HG02870 (cell line): Measurements from ENCODE around the gene MARS1.

ENCODE experiments used
- ATAC-seq: cut with Tn5 transposase; IDR thresholded peaks from one replicate; pipeline ENCODE4 v1.9.1; 2021; ENCODE audit warnings: mild to moderate bottlenecking, moderate library complexity; ENCODE audit not compliant: unreplicated experiment

Gene MARS1

DNA sequence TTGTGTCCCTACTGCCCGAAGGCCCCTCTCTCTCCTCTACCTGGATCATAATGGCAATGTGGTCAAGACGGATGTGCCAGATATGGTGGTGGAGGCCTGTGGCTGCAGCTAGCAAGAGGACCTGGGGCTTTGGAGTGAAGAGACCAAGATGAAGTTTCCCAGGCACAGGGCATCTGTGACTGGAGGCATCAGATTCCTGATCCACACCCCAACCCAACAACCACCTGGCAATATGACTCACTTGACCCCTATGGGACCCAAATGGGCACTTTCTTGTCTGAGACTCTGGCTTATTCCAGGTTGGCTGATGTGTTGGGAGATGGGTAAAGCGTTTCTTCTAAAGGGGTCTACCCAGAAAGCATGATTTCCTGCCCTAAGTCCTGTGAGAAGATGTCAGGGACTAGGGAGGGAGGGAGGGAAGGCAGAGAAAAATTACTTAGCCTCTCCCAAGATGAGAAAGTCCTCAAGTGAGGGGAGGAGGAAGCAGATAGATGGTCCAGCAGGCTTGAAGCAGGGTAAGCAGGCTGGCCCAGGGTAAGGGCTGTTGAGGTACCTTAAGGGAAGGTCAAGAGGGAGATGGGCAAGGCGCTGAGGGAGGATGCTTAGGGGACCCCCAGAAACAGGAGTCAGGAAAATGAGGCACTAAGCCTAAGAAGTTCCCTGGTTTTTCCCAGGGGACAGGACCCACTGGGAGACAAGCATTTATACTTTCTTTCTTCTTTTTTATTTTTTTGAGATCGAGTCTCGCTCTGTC, 31.0 kb upstream of the MARS1 start:
- ATAC-seq: no peak

GRCh38 chr12:57458665-57459054, 29.2 kb upstream of the MARS1 start:
- ATAC-seq: no peak

DNA sequence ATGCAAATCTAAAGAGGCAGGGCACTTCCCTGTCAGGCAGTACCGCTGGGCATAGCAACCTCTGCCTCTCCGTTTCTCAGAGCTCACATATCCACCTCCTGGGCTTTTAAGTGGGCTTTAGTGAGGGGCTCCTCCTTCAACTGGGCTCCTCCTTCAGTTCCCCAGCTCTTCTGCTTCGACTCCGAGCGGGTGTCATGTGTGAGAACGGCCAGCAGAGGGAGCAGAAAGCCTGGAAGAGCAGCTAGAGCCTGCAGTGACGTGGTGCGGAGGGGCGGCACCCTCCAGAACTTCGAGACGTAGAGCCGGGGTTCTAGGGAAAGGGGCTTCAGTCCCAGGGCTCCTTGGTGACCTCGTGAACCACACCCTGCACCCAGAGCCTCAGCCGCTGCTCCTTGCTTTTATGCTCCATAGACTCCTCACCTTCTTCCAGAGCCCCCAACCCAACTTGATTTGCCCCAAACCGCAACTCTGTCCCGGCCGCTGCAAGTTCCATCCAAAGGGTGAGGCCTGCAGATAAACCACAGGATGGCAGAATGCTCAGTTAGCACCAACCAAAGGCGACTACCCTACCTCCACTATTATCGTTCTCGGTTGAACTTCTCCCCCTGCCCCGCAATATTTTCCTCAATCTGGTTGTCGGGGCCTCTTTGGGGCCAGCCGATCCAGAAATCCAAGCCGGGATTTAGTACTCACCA, 28.7 kb upstream of the MARS1 start:
- peak; percentile 49 for ATAC-seq

DNA sequence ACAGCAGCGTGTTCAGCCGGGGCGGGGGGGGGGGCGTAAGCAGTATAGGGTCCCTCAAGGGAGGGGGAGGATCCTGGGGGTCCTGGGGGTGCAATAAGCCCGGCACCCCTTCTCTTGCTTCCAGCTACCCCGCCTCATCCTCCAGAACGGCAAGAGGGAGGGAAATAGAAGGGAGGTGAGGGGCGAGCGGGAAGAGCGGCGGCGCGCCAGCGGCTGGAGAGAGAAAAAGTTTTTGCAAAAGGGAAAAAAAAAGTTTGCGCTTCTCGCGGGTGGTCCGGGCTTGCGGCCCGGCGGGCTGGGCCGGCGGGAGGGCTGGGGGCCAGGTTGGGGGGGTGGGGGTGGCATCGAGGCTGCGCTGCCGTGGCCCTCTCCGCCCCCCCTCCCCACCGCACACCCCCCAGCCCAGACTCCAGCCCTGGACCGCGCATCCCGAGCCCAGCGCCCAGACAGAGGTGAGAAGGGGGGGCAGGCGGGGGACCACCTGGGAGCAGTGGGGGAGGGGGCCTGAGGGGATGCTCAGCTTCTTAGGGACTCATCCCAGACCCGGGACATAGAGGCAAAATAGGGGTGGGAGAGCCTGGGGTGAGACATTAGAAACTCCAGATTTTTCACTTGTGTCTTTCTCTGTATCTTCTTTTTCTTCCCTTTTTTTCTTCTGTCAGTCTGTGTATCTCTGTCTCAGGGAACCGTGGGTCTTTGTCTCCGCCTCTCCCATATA, 28.0 kb upstream of the MARS1 start, which contains the start of gene GLI1:
GLI1 (plus strand) TSS at position 36 of the 718 bp plus-strand sequence. CDS start 3,907 bp downstream, outside the sequence.
- no peak for ATAC-seq

- no peak for ATAC-seq
These were observed 27.4 kb upstream of the MARS1 start for GRCh38 chr12:57460468-57460784.

- ATAC-seq: no peak
These were observed 27.0 kb upstream of the MARS1 start for GRCh38 chr12:57460841-57461275.

DNA sequence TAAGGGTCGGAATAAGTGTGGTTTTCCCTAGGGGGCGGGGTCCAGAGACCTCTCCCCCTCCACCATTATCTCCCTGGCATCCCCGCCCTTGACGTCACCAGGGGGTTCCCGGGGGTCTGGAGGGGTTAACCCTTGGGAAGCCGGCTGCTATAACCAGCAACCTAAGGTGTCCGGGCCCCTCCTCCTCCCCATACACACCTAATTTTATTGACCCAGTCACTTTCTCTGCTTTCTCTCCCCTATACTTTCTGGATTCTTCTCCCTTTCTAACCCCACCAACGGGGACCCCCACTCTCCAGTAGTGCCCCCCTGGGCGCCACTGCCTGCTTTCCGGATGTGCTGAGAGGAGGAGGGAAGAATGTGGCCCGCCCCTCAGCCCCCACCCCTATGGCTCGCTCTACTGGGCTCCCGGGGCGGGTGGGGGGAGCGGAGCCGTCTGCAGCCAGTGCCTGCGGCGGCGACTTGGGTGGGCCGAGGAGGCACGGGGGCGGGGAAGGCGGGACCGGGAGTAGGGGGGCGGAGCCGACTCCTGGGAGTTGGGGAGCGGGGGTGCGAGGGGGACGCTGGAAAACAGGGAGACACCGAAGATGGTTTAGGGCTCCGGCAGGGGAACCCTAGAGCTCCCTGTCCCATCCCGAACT, 26.5 kb upstream of the MARS1 start:
- no peak for ATAC-seq

DNA sequence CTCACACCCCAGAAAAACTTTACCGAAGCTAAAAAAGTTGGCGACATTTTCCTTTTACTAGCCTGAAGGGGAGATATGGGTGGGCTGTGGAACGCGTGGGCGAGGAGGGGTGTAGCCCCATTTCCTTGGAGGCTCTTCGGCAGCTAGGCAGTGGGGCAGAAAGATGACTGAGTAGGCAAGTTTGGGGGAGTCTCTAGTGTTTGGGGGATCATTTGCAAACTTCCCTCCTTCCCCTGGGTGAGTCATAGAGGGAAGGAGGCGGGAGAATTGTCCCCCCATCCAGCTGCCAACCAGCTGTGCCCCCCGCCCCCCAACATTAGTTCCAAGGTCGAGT, 26.0 kb upstream of the MARS1 start:
- no peak for ATAC-seq

DNA sequence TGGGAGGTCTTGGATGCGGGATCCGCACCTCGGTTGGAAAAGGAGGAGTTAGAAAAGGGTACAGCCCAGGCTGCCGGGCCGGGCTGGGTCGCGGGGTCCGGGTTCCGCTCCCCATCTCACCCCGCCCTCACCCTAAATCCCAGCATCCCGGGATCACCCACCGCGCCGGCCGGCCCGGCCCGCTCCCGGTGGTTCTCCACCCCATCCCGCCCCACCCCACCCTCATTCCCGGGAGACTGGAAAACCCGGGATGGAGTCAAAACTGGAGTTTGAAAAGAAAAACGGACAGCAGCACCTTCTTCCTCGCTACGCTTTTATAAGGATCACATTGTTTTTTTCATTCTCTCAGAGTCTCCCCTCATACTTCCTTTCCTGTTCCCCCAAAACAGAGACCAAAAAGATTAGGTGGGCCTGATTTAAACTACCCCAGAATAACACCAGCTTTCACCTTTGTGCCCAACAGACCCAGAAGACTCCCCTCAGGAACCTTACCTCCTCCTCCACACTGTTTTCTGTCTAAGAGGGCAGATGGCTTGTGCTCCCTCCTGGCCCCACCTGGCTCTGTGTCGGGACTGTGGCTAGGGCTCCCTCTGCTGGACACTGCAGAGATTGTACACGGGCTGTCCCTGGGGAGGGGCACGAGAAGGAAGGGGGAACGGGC, 25.5 kb upstream of the MARS1 start:
- peak; percentile 67 for ATAC-seq

- no peak for ATAC-seq
These were observed 25.0 kb upstream of the MARS1 start for GRCh38 chr12:57462912-57463253.

- no peak for ATAC-seq
These were observed 23.3 kb upstream of the MARS1 start for GRCh38 chr12:57464569-57464968.

GRCh38 chr12:57465030-57465746, 22.7 kb upstream of the MARS1 start:
- no peak for ATAC-seq

DNA sequence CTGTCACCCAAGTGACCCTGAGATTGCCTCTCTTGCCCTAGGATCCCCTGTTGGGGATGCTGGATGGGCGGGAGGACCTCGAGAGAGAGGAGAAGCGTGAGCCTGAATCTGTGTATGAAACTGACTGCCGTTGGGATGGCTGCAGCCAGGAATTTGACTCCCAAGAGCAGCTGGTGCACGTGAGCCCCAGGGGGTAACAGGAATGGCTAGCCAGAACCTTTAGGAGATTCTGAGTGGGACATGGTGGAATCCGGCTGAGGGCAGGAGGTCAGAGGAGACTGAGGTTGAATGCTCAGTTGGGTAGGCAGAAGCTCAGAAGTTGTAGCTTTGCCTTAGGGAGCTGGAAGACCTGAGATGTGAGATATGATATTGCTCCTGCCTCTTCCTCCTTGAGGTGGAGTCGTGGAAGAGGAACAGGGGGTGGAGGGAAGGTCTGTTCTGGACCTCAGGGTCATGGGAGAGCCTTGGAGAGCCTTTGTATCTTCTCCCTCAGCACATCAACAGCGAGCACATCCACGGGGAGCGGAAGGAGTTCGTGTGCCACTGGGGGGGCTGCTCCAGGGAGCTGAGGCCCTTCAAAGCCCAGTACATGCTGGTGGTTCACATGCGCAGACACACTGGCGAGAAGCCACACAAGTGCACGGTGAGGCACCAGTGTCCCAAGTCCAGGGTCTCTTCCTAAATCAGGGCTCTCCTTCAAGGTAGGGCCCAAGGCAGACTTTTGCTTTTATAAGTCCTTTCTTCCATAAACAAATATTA, 21.9 kb upstream of the MARS1 start:
- ATAC-seq: no peak

DNA sequence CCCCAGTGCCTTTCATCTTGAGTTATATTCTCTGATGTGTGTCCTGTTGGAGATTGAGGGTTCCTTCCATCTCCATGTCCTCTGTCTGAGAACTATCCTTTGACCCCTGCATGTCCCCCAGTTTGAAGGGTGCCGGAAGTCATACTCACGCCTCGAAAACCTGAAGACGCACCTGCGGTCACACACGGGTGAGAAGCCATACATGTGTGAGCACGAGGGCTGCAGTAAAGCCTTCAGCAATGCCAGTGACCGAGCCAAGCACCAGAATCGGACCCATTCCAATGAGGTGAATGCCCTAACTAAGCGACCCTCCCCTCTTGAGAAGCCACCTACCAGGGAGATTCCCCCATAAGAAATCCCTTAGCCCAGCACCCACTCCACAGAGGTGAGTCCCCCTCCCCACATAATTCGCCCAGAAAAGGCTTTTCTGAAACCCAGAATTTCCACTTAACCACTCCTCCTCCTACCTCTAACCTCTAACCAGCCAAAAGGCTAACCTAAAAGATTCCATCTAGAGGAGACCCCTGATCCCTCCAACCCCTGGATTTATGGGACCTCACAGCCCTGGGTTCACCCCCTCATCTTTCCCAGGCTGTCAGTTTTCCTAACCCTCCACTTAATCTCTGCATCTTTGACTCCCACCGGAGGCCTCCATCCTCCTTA, 20.5 kb upstream of the MARS1 start:
- no peak for ATAC-seq

- ATAC-seq: no peak
These were observed 20.0 kb upstream of the MARS1 start for GRCh38 chr12:57467915-57468314.

DNA sequence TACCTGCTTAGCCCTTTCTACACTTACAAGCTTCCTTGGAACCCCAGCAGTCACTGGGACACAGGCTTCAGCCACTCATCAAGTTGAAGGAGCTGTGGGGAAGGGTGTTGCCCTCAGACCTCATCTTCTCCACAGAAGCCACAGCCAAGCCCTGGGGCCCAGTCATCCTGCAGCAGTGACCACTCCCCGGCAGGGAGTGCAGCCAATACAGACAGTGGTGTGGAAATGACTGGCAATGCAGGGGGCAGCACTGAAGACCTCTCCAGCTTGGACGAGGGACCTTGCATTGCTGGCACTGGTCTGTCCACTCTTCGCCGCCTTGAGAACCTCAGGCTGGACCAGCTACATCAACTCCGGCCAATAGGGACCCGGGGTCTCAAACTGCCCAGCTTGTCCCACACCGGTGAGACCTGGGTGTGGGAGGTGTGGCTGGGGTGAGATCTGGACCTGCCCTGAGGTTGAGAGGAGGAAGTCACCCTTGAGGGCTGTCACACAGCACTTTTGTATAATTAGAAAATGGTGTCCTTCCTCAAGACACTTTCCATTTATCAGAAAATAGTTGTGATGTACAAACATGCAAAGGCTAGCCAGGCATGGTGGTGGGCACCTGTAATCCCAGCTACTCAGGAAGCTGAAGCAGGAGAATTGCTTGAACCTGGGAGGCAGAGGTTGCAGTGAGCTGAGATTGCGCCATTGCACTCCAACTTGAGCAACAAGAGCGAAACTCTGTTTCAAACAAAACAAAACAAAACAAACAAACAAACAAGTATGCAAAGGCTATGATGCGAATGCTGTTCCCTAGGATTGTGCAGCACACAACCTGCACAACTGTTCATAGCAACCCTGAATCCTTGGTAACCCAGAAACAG, 18.3 kb upstream of the MARS1 start:
- ATAC-seq: no peak

GRCh38 chr12:57470286-57470969, 17.4 kb upstream of the MARS1 start:
- no peak for ATAC-seq
